Activated T-cell treated with anti-CD3 and anti-CD28 coated beads for 24 hours (primary cell): ENCODE data around the gene ARAP3.
"Not testable (repeated sequence)": the region's sequence is repeated elsewhere in the genome, so short reads cannot be mapped to it uniquely, and the experiment has no call there.

Source experiments
- DNase-seq: peaks from one replicate; pipeline ENCODE4 v3.0.0-alpha.2; 2020; ENCODE audit warnings: low read depth

ARAP3 gene

DNA sequence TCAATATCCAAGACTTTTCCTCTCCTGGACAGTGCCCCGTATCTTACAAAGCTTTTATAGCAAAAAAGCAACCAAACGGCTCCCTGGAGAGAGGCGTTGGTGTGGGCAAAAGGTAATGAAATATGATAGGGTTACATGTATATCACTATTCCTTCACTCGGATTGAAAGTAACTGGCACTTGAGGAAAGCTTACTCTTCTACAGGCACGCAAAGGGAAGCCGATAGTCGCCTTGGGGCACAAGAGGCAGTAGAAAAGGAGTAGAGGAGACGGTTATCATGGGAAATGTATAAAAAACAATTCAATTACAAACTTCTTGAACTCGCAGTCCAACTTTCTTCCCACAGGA is 64.4 kb downstream of the ARAP3 start:
- no peak for DNase-seq

- DNase-seq, result no peak
Observed at GRCh38 chr5:141617128-141617527, 64.9 kb downstream of the ARAP3 start.

GRCh38 chr5:141615991-141616720 is 65.9 kb downstream of the ARAP3 start:
- DNase-seq, result no peak

DNA sequence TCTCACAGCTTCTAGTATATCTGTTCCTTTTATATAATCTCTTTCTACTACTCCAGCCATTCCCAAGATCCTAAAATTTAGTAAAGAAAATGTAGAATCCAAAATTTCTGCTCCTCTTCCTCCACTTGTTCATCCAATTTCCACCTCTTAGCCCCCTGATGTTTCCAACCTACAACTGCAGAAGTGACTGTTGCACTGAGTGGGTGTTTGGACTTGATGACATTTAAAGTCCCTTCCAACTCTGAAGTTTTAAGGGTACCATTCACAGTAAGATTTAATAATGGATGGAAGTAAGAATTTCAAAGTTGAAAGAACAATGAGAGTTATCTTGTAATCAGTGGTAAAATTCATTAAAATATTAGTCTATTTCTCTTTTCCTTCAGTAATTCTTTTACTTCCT is 68.7 kb downstream of the ARAP3 start:
- DNase-seq, result no peak

- DNase-seq, result no peak
Observed at GRCh38 chr5:141611289-141611688, 70.7 kb downstream of the ARAP3 start.

GRCh38 chr5:141609921-141610320 is 72.1 kb downstream of the ARAP3 start:
- DNase-seq, result not testable (repeated sequence)

GRCh38 chr5:141609044-141609443 is 73.0 kb downstream of the ARAP3 start:
- DNase-seq, result no peak

DNA sequence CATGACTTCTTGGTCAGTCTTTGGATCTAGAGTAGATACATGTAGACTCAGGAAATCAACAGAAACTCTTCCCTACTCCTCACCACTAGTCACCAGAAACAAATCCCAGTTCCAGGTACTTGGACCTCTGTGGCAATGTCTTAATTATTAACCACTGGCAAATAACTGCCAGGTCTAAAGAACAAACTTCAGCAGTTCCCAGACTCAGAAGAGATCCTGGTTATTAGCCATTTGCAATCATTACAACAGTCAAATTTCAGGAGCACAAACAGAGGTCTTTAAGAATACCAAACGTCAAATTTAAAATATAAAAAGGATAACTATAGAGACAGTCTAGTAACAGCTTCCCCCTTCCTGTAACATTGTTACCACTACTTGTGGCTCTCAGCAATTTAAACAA is 73.5 kb downstream of the ARAP3 start:
- no peak for DNase-seq

GRCh38 chr5:141608046-141608445 is 74.0 kb downstream of the ARAP3 start:
- no peak for DNase-seq

- peak; percentile 62 for DNase-seq
Observed at GRCh38 chr5:141605523-141606277, 76.3 kb downstream of the ARAP3 start.

DNA sequence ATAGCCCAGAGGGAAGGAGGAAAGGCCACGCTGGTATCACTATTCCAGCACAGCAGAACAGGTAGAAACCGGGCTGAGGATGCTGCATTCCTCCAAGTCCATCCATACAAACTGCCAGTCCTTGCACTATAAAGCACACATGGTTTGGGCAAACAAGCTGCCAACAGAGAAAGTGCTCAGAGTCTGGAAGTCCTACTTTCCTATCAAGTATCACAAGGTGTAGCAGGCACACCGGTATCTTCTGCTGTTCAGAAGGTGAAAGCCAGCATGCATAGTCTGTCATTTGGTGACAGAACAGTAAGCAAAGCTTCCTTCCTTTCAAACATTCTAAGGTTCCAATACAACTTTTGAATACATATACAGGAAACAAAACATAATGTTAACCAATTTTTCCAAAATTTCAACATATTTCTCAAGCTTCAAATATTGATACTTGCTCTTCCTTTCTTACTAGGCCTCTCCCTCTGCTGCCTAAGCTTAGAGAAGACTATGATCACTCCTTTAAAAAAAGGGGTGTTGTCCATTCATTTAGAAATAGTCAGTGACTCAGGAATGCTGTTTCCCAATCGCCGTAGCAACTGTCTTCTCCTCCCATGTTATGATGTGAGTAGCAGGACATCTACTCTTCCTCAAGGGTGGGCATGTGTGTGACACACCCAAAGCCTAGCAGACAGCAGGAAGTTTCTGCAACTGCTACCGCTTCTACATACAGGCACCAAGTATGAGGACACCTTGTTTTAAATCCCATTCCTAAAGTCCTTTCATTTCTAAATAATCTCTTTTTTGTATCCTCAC is 77.9 kb downstream of the ARAP3 start:
- DNase-seq, result no peak
